Spleen (tissue), 11 donors: ENCODE measurements around the gene SMOC1. TPM values are rescaled to one million over a fixed set of nuclear protein-coding genes. Genes with fewer than 3 reads are reported as not detected.
A peak's percentile ranks its signal among the peaks of the same experiment; 100 is the strongest.

Experiments
- DNase-seq: peaks from one replicate; pipeline ENCODE4 v3.0.0-alpha.2; 2020
- H3K27ac ChIP-seq, 8 donors: fragments of 200-600 bp; sonication (generic) in 7 of 8; 1 replicate in 4 of 8; 2 replicates in 4 of 8; pipeline versions ENCODE4 v1.5.0 to v1.8.0; 2016 to 2021; ENCODE audit warnings: inconsistent platforms in 4 of 8, mild to moderate bottlenecking in 4 of 8, moderate library complexity in 1 of 8
- H3K27me3 ChIP-seq, 7 donors: fragments of 200-600 bp; sonication (generic) in 6 of 7; replicated peaks in 1 of 7; 1 replicate in 4 of 7; 2 replicates in 3 of 7; pipeline versions ENCODE4 v1.5.0 to v1.8.0; 2016 to 2021; ENCODE audit warnings: inconsistent platforms in 3 of 7, mild to moderate bottlenecking in 1 of 7
- H3K36me3 ChIP-seq, 6 donors: fragments of 200-600 bp; sonication (generic) in 5 of 6; 1 replicate in 4 of 6; 2 replicates in 2 of 6; pipeline versions ENCODE4 v1.5.0 to v1.8.0; 2016 to 2021; ENCODE audit warnings: inconsistent platforms in 2 of 6
- H3K4me1 ChIP-seq, 6 donors: fragments of 200-600 bp; sonication (generic) in 5 of 6; 1 replicate in 3 of 6; 2 replicates in 3 of 6; pipeline versions ENCODE4 v1.5.0 to v1.8.0; 2016 to 2021; ENCODE audit warnings: inconsistent platforms in 3 of 6
- H3K4me3 ChIP-seq, 8 donors: fragments of 200-600 bp; sonication (generic) in 7 of 8; 1 replicate in 4 of 8; 2 replicates in 4 of 8; pipeline versions ENCODE4 v1.5.0 to v1.8.0; 2016 to 2021; ENCODE audit warnings: inconsistent platforms in 4 of 8, mild to moderate bottlenecking in 4 of 8, moderate library complexity in 2 of 8
- H3K9me3 ChIP-seq, 8 donors: fragments of 200-600 bp; sonication (generic) in 7 of 8; 1 replicate in 4 of 8; 2 replicates in 4 of 8; pipeline versions ENCODE4 v1.5.0 to v1.8.0; 2016 to 2021; ENCODE audit warnings: inconsistent platforms in 4 of 8
- CTCF ChIP-seq, 11 experiments: fragments of 200-600 bp in 7 of 11; fragments of 450-650 bp in 4 of 11; sonication (generic) in 4 of 11; IDR thresholded peaks in 8 of 11; conservative IDR thresholded peaks in 3 of 11; 1 replicate in 7 of 11; 2 replicates in 4 of 11; pipeline versions ENCODE4 v1.4.0 to v1.8.0; 2016 to 2021; ENCODE audit warnings: antibody characterized with exemption in 11 of 11, inconsistent platforms in 4 of 11, mild to moderate bottlenecking in 1 of 11
- POLR2A ChIP-seq, 3 donors: fragments of 450-650 bp; IDR thresholded peaks; one replicate each; pipeline ENCODE4 v1.5.1; 2017; ENCODE audit warnings: antibody characterized with exemption in 3 of 3, mild to moderate bottlenecking in 1 of 3
- POLR2AphosphoS5 ChIP-seq, 3 donors: sonication (generic); formaldehyde crosslinking; IDR thresholded peaks; one replicate each; pipeline ENCODE4 v1.5.1; 2017; ENCODE audit warnings: antibody characterized with exemption in 3 of 3
- WGBS, 5 donors: extraction: QIAGEN DNeasy Blood & Tissue Kit in 3 of 5; methylation state at CpG; one replicate each; pipeline versions ENCODE4 v1.1.5 to v1.1.7; 2013 to 2018; 5-methylcytosine and 5-hydroxymethylcytosine counted together
- intact Hi-C: fragments of 100-400 bp; cut with DNase I; formaldehyde crosslinking; loops from one replicate; pipeline ENCODE4 v1.15.0; 2023; ENCODE audit warnings: low total_unique reads
- polyA plus RNA-seq, 3 donors: library from polyadenylated mRNA; stranded (reverse); fragments of 200-250 nt; gene quantifications; one replicate each; pipeline ENCODE4 v1.2.1, GENCODE V29; 2013
- total RNA-seq, 7 donors: library from RNA; depleted of rRNA in 3 of 7; stranded (reverse); fragments of >200 nt in 3 of 7; fragmentation: NEBNext Ultra II Directional in 4 of 7; extraction: Animal tissue kit (Norgen Biotek cat#: 25700) in 4 of 7; gene quantifications; one replicate each; pipeline versions ENCODE4 v1.1.0 to v1.2.1, GENCODE V29; 2016 to 2021
- donor health status: healthy with polysubstance abuse.
- donor health status: DM: no; HTN: no; CAD: no; lungs with moderate emphysema.
- donor health status: DM: no; HTN: no; CAD: no.
- donor health status: Bipolar disorder and iron deficiency.
- donor health status: healthy.
- donor health status: DM: no; HTN: no; CAD: no.
- donor health status: DM: yes; HTN: yes; CAD: no.

The SMOC1 gene
- total and polyA plus RNA-seq, 10 donors = 6.1 to 108 (median 29.6) TPM

GRCh38 chr14:70067810-70068209 lies 188.6 kb downstream of the SMOC1 start:
- Histone ChIP-seq H3K36me3 (no peaks in the 10 kb centered on the region), H3K4me3 (no peak overlapping the region), H3K9me3 (no peaks in the 10 kb centered on the region), H3K4me1 (no peaks in the 10 kb centered on the region), H3K27me3 (peaks cover 0 to 6% (median 0%) of the 10 kb centered on the region in 7 donors), H3K27ac (no peak overlapping the region)
- WGBS, 5 donors = 88 to 96% (median 92%) methylated on average over 4 to 5 of the region's 5 CpGs
- intact Hi-C loops = no loop called here
- no peak for TF ChIP-seq POLR2AphosphoS5 (IDR thresholded peaks at IDR 0.05)
- no peak for TF ChIP-seq POLR2A (IDR thresholded peaks at IDR 0.05)
- TF ChIP-seq CTCF (IDR thresholded peaks at IDR 0.05 in 8 of 11, conservative IDR thresholded peaks at IDR 0.05 in 3 of 11) = no peak
- no peak for DNase-seq

GRCh38 chr14:70069186-70069585 lies 190.0 kb downstream of the SMOC1 start:
- Histone ChIP-seq H3K4me3 (no peak overlapping the region), H3K36me3 (no peaks in the 10 kb centered on the region), H3K4me1 (no peaks in the 10 kb centered on the region), H3K9me3 (no peaks in the 10 kb centered on the region), H3K27ac (no peak overlapping the region), H3K27me3 (peaks cover 0 to 3% (median 0%) of the 10 kb centered on the region in 7 donors)
- TF ChIP-seq POLR2AphosphoS5 (IDR thresholded peaks at IDR 0.05) (no peak), POLR2A (IDR thresholded peaks at IDR 0.05) (no peak), CTCF (IDR thresholded peaks at IDR 0.05 in 8 of 11, conservative IDR thresholded peaks at IDR 0.05 in 3 of 11) (no peak)
- 63 to 80% (median 72%) methylated on average over 5 of the region's 5 CpGs for WGBS, 5 donors
- DNase-seq = no peak
- intact Hi-C loops = no loop called here

GRCh38 chr14:70073924-70074566 lies 194.8 kb downstream of the SMOC1 start:
- H3K4me1 ChIP-seq = no peaks in the 10 kb centered on the region
- no peak overlapping the region for H3K27ac ChIP-seq
- H3K4me3 ChIP-seq = no peak overlapping the region
- peak in 10 of 11 experiments; percentile 22 to 79 (median 60) for TF ChIP-seq CTCF (IDR thresholded peaks at IDR 0.05 in 8 of 11, conservative IDR thresholded peaks at IDR 0.05 in 3 of 11)
- TF ChIP-seq POLR2A (IDR thresholded peaks at IDR 0.05) = no peak
- intact Hi-C loops = no loop called here
- no peaks in the 10 kb centered on the region for H3K36me3 ChIP-seq
- H3K9me3 ChIP-seq = no peaks in the 10 kb centered on the region
- 55 to 84% (median 65%) methylated on average over 3 of the region's 3 CpGs for WGBS, 5 donors
- peaks cover 0 to 9% (median 0%) of the 10 kb centered on the region in 7 donors for H3K27me3 ChIP-seq
- DNase-seq = no peak

GRCh38 chr14:70077005-70077404 lies 197.8 kb downstream of the SMOC1 start:
- intact Hi-C loops = no loop called here
- Histone ChIP-seq H3K4me3 (no peak overlapping the region), H3K27me3 (peaks cover 0 to 16% (median 0%) of the 10 kb centered on the region in 7 donors), H3K27ac (no peak overlapping the region), H3K4me1 (no peaks in the 10 kb centered on the region), H3K36me3 (no peaks in the 10 kb centered on the region), H3K9me3 (no peaks in the 10 kb centered on the region)
- no peak for DNase-seq
- TF ChIP-seq POLR2A (IDR thresholded peaks at IDR 0.05) (no peak), CTCF (IDR thresholded peaks at IDR 0.05 in 8 of 11, conservative IDR thresholded peaks at IDR 0.05 in 3 of 11) (no peak), POLR2AphosphoS5 (IDR thresholded peaks at IDR 0.05) (no peak)
- WGBS, 5 donors = 87 to 96% (median 90%) methylated on average over 3 of the region's 3 CpGs
